ENCODE data around the gene CDYL.
A peak's percentile ranks its signal among the peaks of the same experiment; 100 is the strongest.

The CDYL gene

GRCh38 chr6:4910037-4910760 is 134.0 kb downstream of the CDYL start:
- no peak for DNase-seq

- no peak for DNase-seq
Observed at GRCh38 chr6:4912559-4912958, 136.4 kb downstream of the CDYL start.

GRCh38 chr6:4913705-4914419 is 137.7 kb downstream of the CDYL start:
- no peak for DNase-seq

- no peak for DNase-seq
Observed at GRCh38 chr6:4914420-4915159, 138.4 kb downstream of the CDYL start.

GRCh38 chr6:4916954-4917561 is 140.9 kb downstream of the CDYL start:
- DNase-seq: no peak

GRCh38 chr6:4920914-4921410 is 144.8 kb downstream of the CDYL start:
- DNase-seq: no peak

GRCh38 chr6:4922488-4923037 is 146.4 kb downstream of the CDYL start:
- no peak for DNase-seq

GRCh38 chr6:4923081-4923480 is 146.9 kb downstream of the CDYL start:
- no peak for DNase-seq

- no peak for DNase-seq
Observed at GRCh38 chr6:4924661-4925271, 148.6 kb downstream of the CDYL start.

GRCh38 chr6:4925580-4925979 is 149.4 kb downstream of the CDYL start:
- DNase-seq: no peak

- DNase-seq: no peak
Observed at GRCh38 chr6:4928426-4928825, 152.2 kb downstream of the CDYL start.

- DNase-seq: no peak
Observed at GRCh38 chr6:4929097-4929718, 153.0 kb downstream of the CDYL start.

GRCh38 chr6:4930025-4930691 is 154.0 kb downstream of the CDYL start:
- no peak for DNase-seq

- DNase-seq: no peak
Observed at GRCh38 chr6:4931530-4932227, 155.5 kb downstream of the CDYL start.

- no peak for DNase-seq
Observed at GRCh38 chr6:4932228-4932903, 156.2 kb downstream of the CDYL start.

GRCh38 chr6:4935486-4935885 is 159.3 kb downstream of the CDYL start:
- no peak for DNase-seq

- DNase-seq: no peak
Observed at GRCh38 chr6:4935975-4936680, 159.9 kb downstream of the CDYL start.

- DNase-seq: peak in 1 of 2 experiments; percentile 57
Observed at GRCh38 chr6:4936681-4937041, 160.5 kb downstream of the CDYL start.

- DNase-seq: no peak
Observed at GRCh38 chr6:4937414-4937813, 161.2 kb downstream of the CDYL start.

GRCh38 chr6:4939241-4939640 is 163.0 kb downstream of the CDYL start:
- DNase-seq: no peak

All from SW 1271 (cell line).